ENCODE results near the gene SARDH. TPM values are rescaled to one million over a fixed set of nuclear protein-coding genes. Genes with fewer than 3 reads are reported as not detected.

Gene SARDH
- total and polyA plus RNA-seq, 2 of the 13 experiments (the other 11 are each of a cell fraction or from before 2014, with no cell fraction given), result 11.6 to 34.9 TPM

DNA sequence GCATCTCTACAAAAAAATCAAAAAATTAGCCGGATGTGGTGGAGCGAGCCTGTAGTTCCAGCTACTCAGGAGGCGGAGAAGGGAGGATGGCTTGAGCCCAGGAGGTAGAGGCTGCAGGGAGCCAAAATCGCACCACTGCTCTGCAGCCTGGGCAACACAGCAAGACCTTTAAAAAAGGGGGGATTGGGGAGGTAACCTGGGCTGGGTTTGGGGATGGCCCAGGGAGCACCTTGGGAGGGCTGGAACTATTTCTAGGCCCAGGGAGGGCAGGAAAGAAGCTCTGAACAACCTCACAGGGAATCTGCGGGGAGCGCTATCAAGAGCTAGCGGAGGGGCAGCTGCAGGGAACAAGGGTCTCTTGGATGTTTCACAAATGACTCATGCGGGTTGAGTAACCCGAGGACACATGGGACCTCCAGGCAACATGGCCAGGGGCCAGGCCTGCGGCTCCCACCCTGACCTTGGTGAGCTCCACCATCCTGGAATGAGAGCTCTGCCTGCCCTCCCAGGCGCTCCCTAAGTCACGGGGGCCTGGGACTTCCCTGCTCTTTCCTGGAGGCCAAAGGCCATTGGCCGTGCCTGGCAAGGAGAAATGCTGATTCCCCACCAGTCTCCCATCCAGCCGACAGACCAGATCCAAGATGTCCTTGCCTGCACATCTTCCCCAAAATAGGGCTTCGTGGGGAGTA lies 23.4 kb downstream of the SARDH start (continued):
- TF ChIP-seq, protein P1, sequence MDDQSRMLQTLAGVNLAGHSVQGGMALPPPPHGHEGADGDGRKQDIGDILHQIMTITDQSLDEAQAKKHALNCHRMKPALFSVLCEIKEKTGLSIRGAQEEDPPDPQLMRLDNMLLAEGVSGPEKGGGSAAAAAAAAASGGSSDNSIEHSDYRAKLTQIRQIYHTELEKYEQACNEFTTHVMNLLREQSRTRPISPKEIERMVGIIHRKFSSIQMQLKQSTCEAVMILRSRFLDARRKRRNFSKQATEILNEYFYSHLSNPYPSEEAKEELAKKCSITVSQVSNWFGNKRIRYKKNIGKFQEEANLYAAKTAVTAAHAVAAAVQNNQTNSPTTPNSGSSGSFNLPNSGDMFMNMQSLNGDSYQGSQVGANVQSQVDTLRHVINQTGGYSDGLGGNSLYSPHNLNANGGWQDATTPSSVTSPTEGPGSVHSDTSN (CRISPR knock-in tag; IDR thresholded peaks at IDR 0.05; ENCODE audit: borderline replicate concordance), result no peak
- no peak for TF ChIP-seq AHR (CRISPR knock-in tag; IDR thresholded peaks at IDR 0.05)
- TF ChIP-seq EED (CRISPR knock-in tag; IDR thresholded peaks at IDR 0.05), result no peak
- TF ChIP-seq ZNF205 (CRISPR knock-in tag; IDR thresholded peaks at IDR 0.05), result peak; percentile 90
- no peak for TF ChIP-seq ZNF251 (CRISPR knock-in tag; IDR thresholded peaks at IDR 0.05)
- peak; percentile 53; the same call in 1 of the 2 replicates for TF ChIP-seq THAP11 (CRISPR knock-in tag; IDR thresholded peaks at IDR 0.05)
- no peak for TF ChIP-seq ATF1 (CRISPR knock-in tag; IDR thresholded peaks at IDR 0.05)
- TF ChIP-seq, protein P2, sequence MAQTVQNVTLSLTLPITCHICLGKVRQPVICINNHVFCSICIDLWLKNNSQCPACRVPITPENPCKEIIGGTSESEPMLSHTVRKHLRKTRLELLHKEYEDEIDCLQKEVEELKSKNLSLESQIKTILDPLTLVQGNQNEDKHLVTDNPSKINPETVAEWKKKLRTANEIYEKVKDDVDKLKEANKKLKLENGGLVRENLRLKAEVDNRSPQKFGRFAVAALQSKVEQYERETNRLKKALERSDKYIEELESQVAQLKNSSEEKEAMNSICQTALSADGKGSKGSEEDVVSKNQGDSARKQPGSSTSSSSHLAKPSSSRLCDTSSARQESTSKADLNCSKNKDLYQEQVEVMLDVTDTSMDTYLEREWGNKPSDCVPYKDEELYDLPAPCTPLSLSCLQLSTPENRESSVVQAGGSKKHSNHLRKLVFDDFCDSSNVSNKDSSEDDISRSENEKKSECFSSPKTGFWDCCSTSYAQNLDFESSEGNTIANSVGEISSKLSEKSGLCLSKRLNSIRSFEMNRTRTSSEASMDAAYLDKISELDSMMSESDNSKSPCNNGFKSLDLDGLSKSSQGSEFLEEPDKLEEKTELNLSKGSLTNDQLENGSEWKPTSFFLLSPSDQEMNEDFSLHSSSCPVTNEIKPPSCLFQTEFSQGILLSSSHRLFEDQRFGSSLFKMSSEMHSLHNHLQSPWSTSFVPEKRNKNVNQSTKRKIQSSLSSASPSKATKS (CRISPR knock-in tag; IDR thresholded peaks at IDR 0.05), result no peak
- TF ChIP-seq, protein P3, sequence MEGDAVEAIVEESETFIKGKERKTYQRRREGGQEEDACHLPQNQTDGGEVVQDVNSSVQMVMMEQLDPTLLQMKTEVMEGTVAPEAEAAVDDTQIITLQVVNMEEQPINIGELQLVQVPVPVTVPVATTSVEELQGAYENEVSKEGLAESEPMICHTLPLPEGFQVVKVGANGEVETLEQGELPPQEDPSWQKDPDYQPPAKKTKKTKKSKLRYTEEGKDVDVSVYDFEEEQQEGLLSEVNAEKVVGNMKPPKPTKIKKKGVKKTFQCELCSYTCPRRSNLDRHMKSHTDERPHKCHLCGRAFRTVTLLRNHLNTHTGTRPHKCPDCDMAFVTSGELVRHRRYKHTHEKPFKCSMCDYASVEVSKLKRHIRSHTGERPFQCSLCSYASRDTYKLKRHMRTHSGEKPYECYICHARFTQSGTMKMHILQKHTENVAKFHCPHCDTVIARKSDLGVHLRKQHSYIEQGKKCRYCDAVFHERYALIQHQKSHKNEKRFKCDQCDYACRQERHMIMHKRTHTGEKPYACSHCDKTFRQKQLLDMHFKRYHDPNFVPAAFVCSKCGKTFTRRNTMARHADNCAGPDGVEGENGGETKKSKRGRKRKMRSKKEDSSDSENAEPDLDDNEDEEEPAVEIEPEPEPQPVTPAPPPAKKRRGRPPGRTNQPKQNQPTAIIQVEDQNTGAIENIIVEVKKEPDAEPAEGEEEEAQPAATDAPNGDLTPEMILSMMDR (CRISPR knock-in tag; IDR thresholded peaks at IDR 0.05), result peak; percentile 30; the same call in 1 of the 2 replicates
- no peak for TF ChIP-seq ZNF878 (CRISPR knock-in tag; IDR thresholded peaks at IDR 0.05)
- TF ChIP-seq LCORL (IDR thresholded peaks at IDR 0.05), result peak; percentile 49; the same call in 1 of the 2 replicates
- peak; percentile 93 for TF ChIP-seq LCORL (CRISPR knock-in tag; IDR thresholded peaks at IDR 0.05)
- peak; percentile 71; the same call in 1 of the 2 replicates for TF ChIP-seq MIER3 (CRISPR knock-in tag; IDR thresholded peaks at IDR 0.05; ENCODE audit: borderline replicate concordance)
- TF ChIP-seq ZSCAN20 (CRISPR knock-in tag; IDR thresholded peaks at IDR 0.05; ENCODE audit: borderline replicate concordance), result 0 out of 2 replicates have a peak, but pooled peaks have one; percentile 41
- TF ChIP-seq PAWR (CRISPR knock-in tag; IDR thresholded peaks at IDR 0.05; ENCODE audit: borderline replicate concordance), result no peak
- TF ChIP-seq, protein P4, sequence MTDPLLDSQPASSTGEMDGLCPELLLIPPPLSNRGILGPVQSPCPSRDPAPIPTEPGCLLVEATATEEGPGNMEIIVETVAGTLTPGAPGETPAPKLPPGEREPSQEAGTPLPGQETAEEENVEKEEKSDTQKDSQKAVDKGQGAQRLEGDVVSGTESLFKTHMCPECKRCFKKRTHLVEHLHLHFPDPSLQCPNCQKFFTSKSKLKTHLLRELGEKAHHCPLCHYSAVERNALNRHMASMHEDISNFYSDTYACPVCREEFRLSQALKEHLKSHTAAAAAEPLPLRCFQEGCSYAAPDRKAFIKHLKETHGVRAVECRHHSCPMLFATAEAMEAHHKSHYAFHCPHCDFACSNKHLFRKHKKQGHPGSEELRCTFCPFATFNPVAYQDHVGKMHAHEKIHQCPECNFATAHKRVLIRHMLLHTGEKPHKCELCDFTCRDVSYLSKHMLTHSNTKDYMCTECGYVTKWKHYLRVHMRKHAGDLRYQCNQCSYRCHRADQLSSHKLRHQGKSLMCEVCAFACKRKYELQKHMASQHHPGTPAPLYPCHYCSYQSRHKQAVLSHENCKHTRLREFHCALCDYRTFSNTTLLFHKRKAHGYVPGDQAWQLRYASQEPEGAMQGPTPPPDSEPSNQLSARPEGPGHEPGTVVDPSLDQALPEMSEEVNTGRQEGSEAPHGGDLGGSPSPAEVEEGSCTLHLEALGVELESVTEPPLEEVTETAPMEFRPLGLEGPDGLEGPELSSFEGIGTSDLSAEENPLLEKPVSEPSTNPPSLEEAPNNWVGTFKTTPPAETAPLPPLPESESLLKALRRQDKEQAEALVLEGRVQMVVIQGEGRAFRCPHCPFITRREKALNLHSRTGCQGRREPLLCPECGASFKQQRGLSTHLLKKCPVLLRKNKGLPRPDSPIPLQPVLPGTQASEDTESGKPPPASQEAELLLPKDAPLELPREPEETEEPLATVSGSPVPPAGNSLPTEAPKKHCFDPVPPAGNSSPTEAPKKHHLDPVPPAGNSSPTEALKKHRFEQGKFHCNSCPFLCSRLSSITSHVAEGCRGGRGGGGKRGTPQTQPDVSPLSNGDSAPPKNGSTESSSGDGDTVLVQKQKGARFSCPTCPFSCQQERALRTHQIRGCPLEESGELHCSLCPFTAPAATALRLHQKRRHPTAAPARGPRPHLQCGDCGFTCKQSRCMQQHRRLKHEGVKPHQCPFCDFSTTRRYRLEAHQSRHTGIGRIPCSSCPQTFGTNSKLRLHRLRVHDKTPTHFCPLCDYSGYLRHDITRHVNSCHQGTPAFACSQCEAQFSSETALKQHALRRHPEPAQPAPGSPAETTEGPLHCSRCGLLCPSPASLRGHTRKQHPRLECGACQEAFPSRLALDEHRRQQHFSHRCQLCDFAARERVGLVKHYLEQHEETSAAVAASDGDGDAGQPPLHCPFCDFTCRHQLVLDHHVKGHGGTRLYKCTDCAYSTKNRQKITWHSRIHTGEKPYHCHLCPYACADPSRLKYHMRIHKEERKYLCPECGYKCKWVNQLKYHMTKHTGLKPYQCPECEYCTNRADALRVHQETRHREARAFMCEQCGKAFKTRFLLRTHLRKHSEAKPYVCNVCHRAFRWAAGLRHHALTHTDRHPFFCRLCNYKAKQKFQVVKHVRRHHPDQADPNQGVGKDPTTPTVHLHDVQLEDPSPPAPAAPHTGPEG (CRISPR knock-in tag; IDR thresholded peaks at IDR 0.05), result 0 out of 2 replicates have a peak, but pooled peaks have one; percentile 67
- peak; percentile 76 for TF ChIP-seq SKI (IDR thresholded peaks at IDR 0.05; ENCODE audit: partially characterized antibody)
- peak; percentile 79; the same call in 1 of the 2 replicates for TF ChIP-seq HIVEP1 (CRISPR knock-in tag; IDR thresholded peaks at IDR 0.05)
- no peak for TF ChIP-seq ZNF660 (CRISPR knock-in tag; IDR thresholded peaks at IDR 0.05; ENCODE audit: borderline replicate concordance, low read depth)
